Parathyroid adenoma (tissue), 2 donors: ENCODE data around the gene TRAF1.

Experiments used
- H2AFZ ChIP-seq: fragments of 300-600 bp; sonication (generic); one replicate; pipeline ENCODE4 v1.7.0; 2017; ENCODE audit warnings: antibody characterized with exemption, mild to moderate bottlenecking
- H3K27ac ChIP-seq: fragments of 300-600 bp; sonication (generic); one replicate; pipeline ENCODE4 v1.7.0; 2017
- H3K27me3 ChIP-seq: fragments of 300-600 bp; sonication (generic); one replicate; pipeline ENCODE4 v1.7.0; 2017; ENCODE audit warnings: low read length; ENCODE audit not compliant: control insufficient read depth, insufficient read depth
- H3K36me3 ChIP-seq: fragments of 300-600 bp; sonication (generic); one replicate; pipeline ENCODE4 v1.7.0; 2017; ENCODE audit warnings: low read length; ENCODE audit not compliant: control insufficient read depth, insufficient read depth
- H3K4me1 ChIP-seq: fragments of 300-600 bp; sonication (generic); one replicate; pipeline ENCODE4 v1.7.0; 2017; ENCODE audit warnings: control low read depth
- H3K4me2 ChIP-seq: fragments of 300-600 bp; sonication (generic); one replicate; pipeline ENCODE4 v1.7.0; 2017; ENCODE audit warnings: low read length
- H3K4me3 ChIP-seq: fragments of 300-600 bp; sonication (generic); one replicate; pipeline ENCODE4 v1.7.0; 2017; ENCODE audit warnings: low read depth, low read length
- H3K79me2 ChIP-seq: fragments of 300-600 bp; sonication (generic); one replicate; pipeline ENCODE4 v1.7.0; 2017; ENCODE audit warnings: control low read depth
- H3K9ac ChIP-seq: fragments of 300-600 bp; sonication (generic); one replicate; pipeline ENCODE4 v1.7.0; 2017; ENCODE audit warnings: mild to moderate bottlenecking
- H3K9me3 ChIP-seq: fragments of 300-600 bp; sonication (generic); one replicate; pipeline ENCODE4 v1.7.0; 2017; ENCODE audit warnings: low read length; ENCODE audit not compliant: control insufficient read depth
- TF ChIP-seq, protein P1 (sequence below): fragments of 300-600 bp; sonication (generic); IDR thresholded peaks from one replicate; pipeline ENCODE4 v1.7.0; 2017; ENCODE audit warnings: antibody characterized with exemption, mild to moderate bottlenecking
- donor health status: primary hyperparathyroidism.

Gene TRAF1

DNA sequence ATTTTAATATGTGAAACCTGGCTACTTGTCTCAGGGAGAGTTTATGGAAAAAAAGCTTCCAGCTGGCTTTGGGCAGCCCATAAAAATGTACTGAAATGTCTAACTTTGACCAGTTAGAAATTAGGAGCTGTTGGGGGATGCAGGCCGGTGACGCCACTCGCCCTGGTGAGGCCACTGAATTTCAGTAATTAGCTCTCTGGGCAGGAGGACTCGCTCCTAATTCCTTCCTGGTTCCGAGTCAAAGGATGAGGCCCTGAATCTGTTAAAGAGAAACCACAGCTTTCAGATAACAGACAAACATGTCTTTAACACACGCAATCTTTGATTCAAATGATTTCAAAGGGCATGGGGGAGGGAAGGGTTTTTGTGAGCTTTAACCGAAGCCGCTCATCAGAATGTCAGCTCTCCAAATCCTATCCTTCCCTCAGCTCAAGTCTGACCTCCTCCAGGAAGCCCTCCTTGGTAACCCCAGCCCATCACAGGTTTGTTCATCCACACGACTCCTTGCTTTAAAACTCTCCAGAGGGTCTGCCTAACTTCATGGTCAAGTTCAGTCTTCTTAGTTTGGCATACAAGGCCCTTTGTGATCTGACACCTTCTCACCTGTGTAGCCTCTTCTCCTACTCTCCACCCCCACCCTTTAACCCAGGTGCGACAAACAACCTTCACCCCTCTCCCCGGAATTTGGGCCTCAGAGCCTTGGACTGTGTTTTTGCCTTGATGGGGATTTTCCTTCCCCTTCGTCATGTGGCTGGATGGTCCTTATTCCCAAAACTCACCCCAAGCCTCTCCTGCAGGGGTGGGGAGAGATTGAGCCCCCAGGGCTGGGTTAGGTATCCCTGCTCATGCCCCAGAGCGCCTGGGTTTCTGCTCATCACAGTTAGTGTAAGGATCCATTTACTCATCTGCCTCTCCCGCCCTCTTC is 36.0 kb downstream of the TRAF1 start:
- H3K4me3 ChIP-seq: no peak overlapping the region
- no peaks in the 10 kb centered on the region for H3K27me3 ChIP-seq
- TF ChIP-seq, protein P1, sequence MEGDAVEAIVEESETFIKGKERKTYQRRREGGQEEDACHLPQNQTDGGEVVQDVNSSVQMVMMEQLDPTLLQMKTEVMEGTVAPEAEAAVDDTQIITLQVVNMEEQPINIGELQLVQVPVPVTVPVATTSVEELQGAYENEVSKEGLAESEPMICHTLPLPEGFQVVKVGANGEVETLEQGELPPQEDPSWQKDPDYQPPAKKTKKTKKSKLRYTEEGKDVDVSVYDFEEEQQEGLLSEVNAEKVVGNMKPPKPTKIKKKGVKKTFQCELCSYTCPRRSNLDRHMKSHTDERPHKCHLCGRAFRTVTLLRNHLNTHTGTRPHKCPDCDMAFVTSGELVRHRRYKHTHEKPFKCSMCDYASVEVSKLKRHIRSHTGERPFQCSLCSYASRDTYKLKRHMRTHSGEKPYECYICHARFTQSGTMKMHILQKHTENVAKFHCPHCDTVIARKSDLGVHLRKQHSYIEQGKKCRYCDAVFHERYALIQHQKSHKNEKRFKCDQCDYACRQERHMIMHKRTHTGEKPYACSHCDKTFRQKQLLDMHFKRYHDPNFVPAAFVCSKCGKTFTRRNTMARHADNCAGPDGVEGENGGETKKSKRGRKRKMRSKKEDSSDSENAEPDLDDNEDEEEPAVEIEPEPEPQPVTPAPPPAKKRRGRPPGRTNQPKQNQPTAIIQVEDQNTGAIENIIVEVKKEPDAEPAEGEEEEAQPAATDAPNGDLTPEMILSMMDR: no peak
- H3K79me2 ChIP-seq: no peaks in the 10 kb centered on the region
- H2AFZ ChIP-seq: no peak overlapping the region
- no peaks in the 10 kb centered on the region for H3K9me3 ChIP-seq
- no peaks in the 10 kb centered on the region for H3K36me3 ChIP-seq
- no peak overlapping the region for H3K27ac ChIP-seq
- no peaks in the 10 kb centered on the region for H3K4me1 ChIP-seq
- H3K9ac ChIP-seq: no peak overlapping the region
- H3K4me2 ChIP-seq: no peak overlapping the region

DNA sequence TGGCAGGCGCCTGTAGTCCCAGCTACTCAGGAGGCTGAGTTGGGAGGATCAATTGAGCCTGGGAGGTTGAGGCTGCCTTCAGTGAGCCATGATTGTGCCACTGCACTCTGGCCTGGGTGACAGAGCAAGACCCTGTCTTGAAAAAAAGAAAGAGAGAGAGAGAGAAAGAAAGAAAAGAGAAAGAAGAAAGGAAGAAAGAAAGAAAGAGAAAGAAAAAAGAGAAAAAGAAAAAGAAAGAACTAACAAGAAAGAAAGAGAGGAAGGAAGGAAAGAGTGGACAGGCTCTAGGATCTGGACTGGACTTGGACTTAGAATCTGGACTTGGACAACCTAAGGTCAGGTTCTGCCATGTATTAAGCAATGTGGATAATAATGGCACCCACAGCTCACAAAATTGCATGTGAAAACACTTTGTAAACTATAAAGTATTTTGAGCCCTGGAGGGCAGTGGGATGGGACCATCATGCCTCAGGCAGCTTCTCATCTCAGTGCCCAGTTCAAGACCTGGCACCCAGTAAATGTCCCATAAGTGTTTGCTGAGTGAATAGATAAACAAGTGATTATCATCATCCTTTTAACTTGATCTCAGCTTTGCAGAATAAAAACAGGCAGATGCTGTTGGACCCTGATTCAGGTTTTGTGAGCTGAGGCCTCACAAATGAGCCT is 36.9 kb downstream of the TRAF1 start:
- TF ChIP-seq, protein P1: no peak
- no peak overlapping the region for H3K9ac ChIP-seq
- no peaks in the 10 kb centered on the region for H3K4me1 ChIP-seq
- H3K79me2 ChIP-seq: no peaks in the 10 kb centered on the region
- no peak overlapping the region for H3K4me3 ChIP-seq
- no peak overlapping the region for H2AFZ ChIP-seq
- no peak overlapping the region for H3K4me2 ChIP-seq
- no peaks in the 10 kb centered on the region for H3K27me3 ChIP-seq
- no peaks in the 10 kb centered on the region for H3K36me3 ChIP-seq
- no peak overlapping the region for H3K27ac ChIP-seq
- no peaks in the 10 kb centered on the region for H3K9me3 ChIP-seq

DNA sequence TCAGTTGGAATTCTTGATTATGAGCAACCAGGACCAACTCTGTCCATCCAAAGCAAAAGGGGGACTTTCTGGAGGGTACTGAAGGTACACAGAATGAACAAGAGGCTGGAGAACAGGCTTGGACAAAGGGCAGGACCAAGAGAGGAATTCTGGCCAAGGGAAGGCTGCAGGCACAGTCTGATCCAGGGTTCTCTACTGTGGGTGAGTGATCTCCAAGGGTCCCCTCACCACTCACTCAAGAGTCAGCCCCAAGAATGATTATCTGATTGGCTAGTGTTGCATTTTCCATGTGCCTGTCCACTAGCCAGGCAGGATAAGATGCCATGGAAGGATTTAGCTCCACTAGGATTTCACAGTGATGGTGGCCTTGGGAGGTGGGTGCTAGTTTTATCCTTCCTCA is 38.0 kb downstream of the TRAF1 start:
- Histone ChIP-seq H3K4me3 (no peak overlapping the region), H3K9me3 (no peaks in the 10 kb centered on the region), H3K4me1 (no peaks in the 10 kb centered on the region), H3K79me2 (no peaks in the 10 kb centered on the region), H3K36me3 (no peaks in the 10 kb centered on the region), H2AFZ (no peak overlapping the region), H3K9ac (no peak overlapping the region), H3K27ac (no peak overlapping the region), H3K4me2 (no peak overlapping the region), H3K27me3 (no peaks in the 10 kb centered on the region)
- TF ChIP-seq, protein P1: no peak

DNA sequence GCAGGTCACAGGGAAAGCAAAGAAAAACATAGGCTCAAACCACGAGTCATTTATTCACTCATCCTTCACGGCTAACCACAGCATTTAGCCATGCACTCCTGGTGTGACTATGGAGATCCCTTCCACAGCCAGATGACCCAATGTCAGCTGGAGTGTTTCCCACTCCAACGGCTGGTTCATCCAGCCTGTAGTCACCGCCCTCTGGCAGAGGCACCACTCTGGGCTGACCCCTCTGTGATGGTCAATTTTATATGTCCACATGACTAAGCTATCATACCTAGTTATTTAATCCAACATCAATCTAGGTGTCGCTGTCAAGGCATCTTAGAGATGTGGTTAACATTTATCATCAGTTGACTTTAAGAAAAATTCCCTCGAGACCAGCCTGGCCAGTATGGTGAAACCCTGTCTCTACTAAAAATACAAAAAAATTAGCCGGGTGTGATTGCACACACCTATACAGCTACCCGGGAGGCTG is 40.1 kb downstream of the TRAF1 start:
- Histone ChIP-seq H3K79me2 (no peaks in the 10 kb centered on the region), H3K9me3 (no peaks in the 10 kb centered on the region), H3K36me3 (no peaks in the 10 kb centered on the region), H3K27me3 (no peaks in the 10 kb centered on the region), H3K9ac (no peak overlapping the region), H3K4me3 (no peak overlapping the region), H3K4me1 (no peaks in the 10 kb centered on the region), H2AFZ (no peak overlapping the region), H3K4me2 (no peak overlapping the region), H3K27ac (no peak overlapping the region)
- TF ChIP-seq, protein P1: no peak
